Activated T-cell treated with anti-CD3 and anti-CD28 coated beads, Interleukin-2, amount 50 U/mL, for 72 hours (primary cell): ENCODE data around the gene SNX4. TPM values are rescaled to one million over a fixed set of nuclear protein-coding genes. Genes with fewer than 3 reads are reported as not detected.
"Not testable (repeated sequence)": the region's sequence is repeated elsewhere in the genome, so short reads cannot be mapped to it uniquely, and the experiment has no call there.

ENCODE experiments used
- ATAC-seq, 2 donors: fragments of 150-1000 bp; cut with Tn5 transposase; replicated peaks in 1 of 2; 2 replicates each; pipeline ENCODE4 v1.10.0; 2021; ENCODE audit warnings: moderate library complexity in 2 of 2, mild to moderate bottlenecking in 1 of 2
- DNase-seq, 2 donors: peaks; one replicate each; pipeline ENCODE4 v3.0.0; 2021 to 2022; ENCODE audit warnings: mixed read lengths in 1 of 2
- H3K27ac Mint-ChIP-seq: one replicate; pipeline ENCODE4 v1.8.0; 2022; ENCODE audit warnings: mild to moderate bottlenecking, moderate library complexity, mixed read lengths
- H3K27me3 Mint-ChIP-seq: one replicate; pipeline ENCODE4 v1.8.0; 2022; ENCODE audit warnings: low read depth, mixed read lengths
- H3K36me3 Mint-ChIP-seq, 2 donors: one replicate each; pipeline ENCODE4 v1.8.0; 2022; ENCODE audit warnings: mixed read lengths in 2 of 2, mild to moderate bottlenecking in 1 of 2; ENCODE audit not compliant: insufficient read depth in 2 of 2
- H3K4me1 Mint-ChIP-seq: one replicate; pipeline ENCODE4 v1.8.0; 2022; ENCODE audit warnings: low read depth, mixed read lengths
- H3K4me3 Mint-ChIP-seq, 2 donors: one replicate each; pipeline ENCODE4 v1.8.0; 2022; ENCODE audit warnings: mild to moderate bottlenecking in 2 of 2, mixed read lengths in 2 of 2, moderate library complexity in 2 of 2
- H3K9me3 Mint-ChIP-seq, 2 donors: one replicate each; pipeline ENCODE4 v1.8.0; 2022; ENCODE audit warnings: mixed read lengths in 2 of 2
- total RNA-seq, 2 donors: library from RNA; stranded (reverse); gene quantifications; one replicate each; pipeline ENCODE4 v1.2.3, GENCODE V29; 2022

The SNX4 gene
- total RNA-seq, result 10 to 100 TPM; 25.1 to 30.8 TPM

- peak within 1 kb of the TSS; percentile 91 for H3K27ac Mint-ChIP-seq
- no peaks in the 10 kb centered on the region for H3K9me3 Mint-ChIP-seq
- peaks cover 6 to 8% of the 10 kb centered on the region in 2 donors for H3K36me3 Mint-ChIP-seq
- ATAC-seq (peak; percentile 97 to 98), DNase-seq (peak; percentile 90 to 91)
- H3K4me1 Mint-ChIP-seq, result peaks cover 47% of the 10 kb centered on the region
- H3K27me3 Mint-ChIP-seq, result no peaks in the 10 kb centered on the region
- peak within 1 kb of the TSS; percentile 93 for H3K4me3 Mint-ChIP-seq
Observed at GRCh38 chr3:125519678-125520562, at the start of gene SNX4. TSS of gene SNX4 (minus strand) at chr3:125520202. CDS start at chr3:125520172, 30 bp downstream.

GRCh38 chr3:125556314-125556713 lies 36.3 kb upstream of the SNX4 start:
- H3K27ac Mint-ChIP-seq, result no peak overlapping the region
- H3K27me3 Mint-ChIP-seq, result no peaks in the 10 kb centered on the region
- H3K4me1 Mint-ChIP-seq, result peaks cover 13% of the 10 kb centered on the region
- peaks cover 2 to 13% of the 10 kb centered on the region in 2 donors for H3K36me3 Mint-ChIP-seq
- ATAC-seq, result no peak
- DNase-seq, result no peak
- H3K9me3 Mint-ChIP-seq, result no peaks in the 10 kb centered on the region
- no peak overlapping the region for H3K4me3 Mint-ChIP-seq

- Mint-ChIP-seq H3K27ac (peak overlapping the region; percentile 14), H3K9me3 (no peaks in the 10 kb centered on the region), H3K27me3 (no peaks in the 10 kb centered on the region), H3K4me1 (peaks cover 28% of the 10 kb centered on the region), H3K4me3 (no peak overlapping the region), H3K36me3 (peaks cover 1 to 9% of the 10 kb centered on the region in 2 donors)
- DNase-seq (no peak), ATAC-seq (no peak)
Observed at GRCh38 chr3:125552401-125552800, 32.4 kb upstream of the SNX4 start.

- H3K36me3 Mint-ChIP-seq, result peaks cover 2 to 3% of the 10 kb centered on the region in 2 donors
- no peaks in the 10 kb centered on the region for H3K9me3 Mint-ChIP-seq
- no peak overlapping the region for H3K27ac Mint-ChIP-seq
- no peak for DNase-seq
- no peak overlapping the region for H3K4me3 Mint-ChIP-seq
- no peaks in the 10 kb centered on the region for H3K4me1 Mint-ChIP-seq
- no peak for ATAC-seq
- H3K27me3 Mint-ChIP-seq, result no peaks in the 10 kb centered on the region
Observed at GRCh38 chr3:125528920-125529319, 8.9 kb upstream of the SNX4 start.

- no peak for ATAC-seq
- Mint-ChIP-seq H3K27me3 (no peaks in the 10 kb centered on the region), H3K36me3 (peaks cover 0 to 3% of the 10 kb centered on the region in 2 donors), H3K27ac (no peak overlapping the region), H3K4me1 (peaks cover 4% of the 10 kb centered on the region), H3K4me3 (no peak overlapping the region), H3K9me3 (no peaks in the 10 kb centered on the region)
- no peak for DNase-seq
Observed at GRCh38 chr3:125525153-125525552, 5.2 kb upstream of the SNX4 start.

- ATAC-seq, H3K36me3 Mint-ChIP-seq, DNase-seq, H3K27me3 Mint-ChIP-seq, H3K9me3 Mint-ChIP-seq: not testable (repeated sequence)
- Mint-ChIP-seq H3K4me3 (peak overlapping the region; percentile 93), H3K27ac (peak overlapping the region; percentile 91), H3K4me1 (peaks cover 46% of the 10 kb centered on the region)
Observed at GRCh38 chr3:125520563-125520919, 539 bp upstream of the SNX4 start.

- no peaks in the 10 kb centered on the region for H3K9me3 Mint-ChIP-seq
- H3K4me3 Mint-ChIP-seq, result no peak overlapping the region
- H3K27ac Mint-ChIP-seq, result no peak overlapping the region
- no peak for ATAC-seq
- DNase-seq, result no peak
- H3K27me3 Mint-ChIP-seq, result no peaks in the 10 kb centered on the region
- H3K4me1 Mint-ChIP-seq, result peaks cover 62% of the 10 kb centered on the region
- peaks cover 10 to 13% of the 10 kb centered on the region in 2 donors for H3K36me3 Mint-ChIP-seq
Observed at GRCh38 chr3:125515421-125515820, 4.6 kb downstream of the SNX4 start.

- Mint-ChIP-seq H3K36me3 (peaks cover 10 to 21% of the 10 kb centered on the region in 2 donors), H3K9me3 (peaks cover 0 to 1% of the 10 kb centered on the region in 2 donors), H3K27ac (no peak overlapping the region), H3K4me1 (peaks cover 49% of the 10 kb centered on the region), H3K4me3 (no peak overlapping the region), H3K27me3 (no peaks in the 10 kb centered on the region)
- ATAC-seq (no peak), DNase-seq (no peak)
Observed at GRCh38 chr3:125513490-125514115, 6.4 kb downstream of the SNX4 start.

GRCh38 chr3:125512135-125512920 lies 7.7 kb downstream of the SNX4 start:
- Mint-ChIP-seq H3K4me3 (peak overlapping the region; percentile 3 to 58), H3K27ac (peak overlapping the region; percentile 74), H3K9me3 (peaks cover 0 to 1% of the 10 kb centered on the region in 2 donors), H3K27me3 (no peaks in the 10 kb centered on the region), H3K36me3 (peaks cover 12 to 31% of the 10 kb centered on the region in 2 donors), H3K4me1 (peaks cover 36% of the 10 kb centered on the region)
- peak; percentile 51 to 62 for DNase-seq
- peak; percentile 90 to 94 for ATAC-seq

- peak overlapping the region; percentile 82 for H3K27ac Mint-ChIP-seq
- peaks cover 28% of the 10 kb centered on the region for H3K4me1 Mint-ChIP-seq
- H3K36me3 Mint-ChIP-seq, result peaks cover 14 to 36% of the 10 kb centered on the region in 2 donors
- DNase-seq (no peak), ATAC-seq (peak in 1 of 2 donors; percentile 23)
- peaks cover 1 to 2% of the 10 kb centered on the region in 2 donors for H3K9me3 Mint-ChIP-seq
- no peaks in the 10 kb centered on the region for H3K27me3 Mint-ChIP-seq
- peak overlapping the region in 1 of 2 donors; percentile 58 for H3K4me3 Mint-ChIP-seq
Observed at GRCh38 chr3:125511420-125512118, 8.4 kb downstream of the SNX4 start.

- H3K36me3 Mint-ChIP-seq, result peaks cover 11 to 37% of the 10 kb centered on the region in 2 donors
- H3K27me3 Mint-ChIP-seq, result no peaks in the 10 kb centered on the region
- H3K27ac Mint-ChIP-seq, result no peak overlapping the region
- H3K4me3 Mint-ChIP-seq, result no peak overlapping the region
- no peak for DNase-seq
- peaks cover 14% of the 10 kb centered on the region for H3K4me1 Mint-ChIP-seq
- H3K9me3 Mint-ChIP-seq, result peaks cover 1 to 2% of the 10 kb centered on the region in 2 donors
- no peak for ATAC-seq
Observed at GRCh38 chr3:125507128-125507527, 12.9 kb downstream of the SNX4 start.

GRCh38 chr3:125498630-125499029 lies 21.4 kb downstream of the SNX4 start:
- DNase-seq, result no peak
- ATAC-seq, result no peak
- H3K27me3 Mint-ChIP-seq, result no peaks in the 10 kb centered on the region
- no peaks in the 10 kb centered on the region for H3K9me3 Mint-ChIP-seq
- peaks cover 0 to 8% of the 10 kb centered on the region in 2 donors for H3K36me3 Mint-ChIP-seq
- H3K4me1 Mint-ChIP-seq, result no peaks in the 10 kb centered on the region
- H3K27ac Mint-ChIP-seq, result no peak overlapping the region
- H3K4me3 Mint-ChIP-seq, result no peak overlapping the region
